Omental fat pad (tissue), 4 donors: ENCODE data around the gene KRT12. TPM values are rescaled to one million over a fixed set of nuclear protein-coding genes. Genes with fewer than 3 reads are reported as not detected.

Experiments used
- ATAC-seq: fragments of 150-250 bp; one replicate; pipeline ENCODE4 v1.9.1; 2016; ENCODE audit warnings: mild to moderate bottlenecking, moderate library complexity; ENCODE audit not compliant: low FRiP score
- DNase-seq: peaks from one replicate; pipeline ENCODE4 v3.0.0-alpha.2; 2019; ENCODE audit warnings: low spot score
- total RNA-seq, 4 donors: library from RNA; depleted of rRNA; stranded (reverse); fragments of >200 nt; gene quantifications; one replicate each; pipeline ENCODE4 v1.1.0, GENCODE V29; 2016
- TF ChIP-seq, protein P1 (sequence below), 3 donors: fragments of 450-650 bp; IDR thresholded peaks; one replicate each; pipeline ENCODE4 v1.5.1; 2016 to 2017; ENCODE audit warnings: antibody characterized with exemption in 3 of 3, mild to moderate bottlenecking in 3 of 3, moderate library complexity in 2 of 3

KRT12 gene
- total RNA-seq, 4 donors from 2014 or later, result not detected

DNA sequence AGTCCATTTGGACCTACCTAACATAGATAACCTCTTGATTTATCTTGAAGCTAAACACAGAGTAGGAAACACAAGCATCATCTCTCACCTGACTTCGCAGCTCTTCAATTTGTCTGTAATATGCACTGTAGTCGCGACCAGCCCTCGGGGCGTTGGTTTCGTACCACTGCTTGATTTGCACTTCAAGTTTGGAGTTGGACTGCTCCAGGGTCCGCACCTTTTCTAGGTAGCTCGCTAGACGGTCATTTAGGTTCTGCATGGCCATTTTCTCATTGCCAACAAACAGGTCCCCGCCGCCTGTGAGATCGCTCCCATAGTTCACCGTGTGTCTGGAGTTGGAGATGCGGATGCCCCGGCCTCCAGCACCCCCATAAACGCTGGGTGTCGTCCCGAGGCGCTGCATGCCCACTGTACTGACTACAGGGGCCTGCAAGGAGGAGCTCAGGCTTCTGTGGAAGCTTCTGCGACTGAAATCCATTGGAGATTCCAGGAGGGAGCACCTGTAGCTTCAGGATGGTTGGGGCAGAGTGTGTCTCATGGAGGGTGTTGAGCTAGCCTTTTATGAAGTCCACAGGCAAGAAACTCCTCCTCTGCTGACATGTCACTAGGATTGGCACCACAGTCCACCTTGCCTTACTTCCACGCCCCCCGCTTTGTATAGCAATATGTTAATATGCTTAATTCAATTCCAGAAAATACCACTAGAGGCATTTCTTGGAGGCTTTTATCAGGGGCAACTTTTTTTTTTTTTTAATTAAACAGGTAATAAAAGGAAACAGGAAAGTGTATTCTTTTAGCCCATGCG, 17.9 kb upstream of the KRT12 start, which contains the start of gene KRT20:
Gene KRT20, minus strand, starts transcription at position 535 of the 805 bp plus-strand sequence. Its CDS starts 57 bp downstream, at position 478.
- TF ChIP-seq, protein P1, sequence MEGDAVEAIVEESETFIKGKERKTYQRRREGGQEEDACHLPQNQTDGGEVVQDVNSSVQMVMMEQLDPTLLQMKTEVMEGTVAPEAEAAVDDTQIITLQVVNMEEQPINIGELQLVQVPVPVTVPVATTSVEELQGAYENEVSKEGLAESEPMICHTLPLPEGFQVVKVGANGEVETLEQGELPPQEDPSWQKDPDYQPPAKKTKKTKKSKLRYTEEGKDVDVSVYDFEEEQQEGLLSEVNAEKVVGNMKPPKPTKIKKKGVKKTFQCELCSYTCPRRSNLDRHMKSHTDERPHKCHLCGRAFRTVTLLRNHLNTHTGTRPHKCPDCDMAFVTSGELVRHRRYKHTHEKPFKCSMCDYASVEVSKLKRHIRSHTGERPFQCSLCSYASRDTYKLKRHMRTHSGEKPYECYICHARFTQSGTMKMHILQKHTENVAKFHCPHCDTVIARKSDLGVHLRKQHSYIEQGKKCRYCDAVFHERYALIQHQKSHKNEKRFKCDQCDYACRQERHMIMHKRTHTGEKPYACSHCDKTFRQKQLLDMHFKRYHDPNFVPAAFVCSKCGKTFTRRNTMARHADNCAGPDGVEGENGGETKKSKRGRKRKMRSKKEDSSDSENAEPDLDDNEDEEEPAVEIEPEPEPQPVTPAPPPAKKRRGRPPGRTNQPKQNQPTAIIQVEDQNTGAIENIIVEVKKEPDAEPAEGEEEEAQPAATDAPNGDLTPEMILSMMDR (IDR thresholded peaks at IDR 0.05), result no peak
- ATAC-seq (no peak), DNase-seq (no peak)

DNA sequence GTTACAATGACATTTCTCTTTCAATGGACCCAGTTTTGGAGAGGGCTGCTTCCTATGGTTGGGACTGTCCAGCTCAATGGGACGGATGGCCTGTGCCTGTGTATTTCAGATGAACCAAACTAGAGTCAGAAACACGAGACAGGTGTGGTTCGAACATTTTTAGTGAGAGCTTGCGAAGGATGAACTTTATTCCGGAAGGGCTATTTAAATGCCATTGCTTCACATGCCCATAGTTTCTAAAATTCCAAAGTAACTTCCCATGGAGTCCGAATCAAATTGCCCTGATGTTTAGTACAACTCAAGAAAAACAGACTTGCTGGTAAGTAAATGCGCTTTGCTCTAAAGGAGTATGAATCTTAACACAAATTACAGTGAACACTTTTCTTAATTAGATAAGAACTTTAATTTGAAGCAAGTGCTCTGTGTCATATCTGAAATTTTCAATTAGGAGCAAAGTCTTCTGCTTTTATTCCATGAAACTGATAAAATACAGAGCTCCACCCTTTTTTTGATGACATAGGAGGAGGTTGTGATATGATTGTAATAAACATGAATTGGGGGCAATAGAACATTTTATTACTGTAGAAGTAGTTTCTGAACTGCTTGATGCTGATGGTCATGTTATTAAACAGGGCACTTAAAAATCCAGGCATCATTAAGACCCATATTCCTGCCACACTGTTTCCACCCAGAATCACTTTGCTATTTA, 16.8 kb upstream of the KRT12 start:
- TF ChIP-seq, protein P1 (IDR thresholded peaks at IDR 0.05), result no peak

DNA sequence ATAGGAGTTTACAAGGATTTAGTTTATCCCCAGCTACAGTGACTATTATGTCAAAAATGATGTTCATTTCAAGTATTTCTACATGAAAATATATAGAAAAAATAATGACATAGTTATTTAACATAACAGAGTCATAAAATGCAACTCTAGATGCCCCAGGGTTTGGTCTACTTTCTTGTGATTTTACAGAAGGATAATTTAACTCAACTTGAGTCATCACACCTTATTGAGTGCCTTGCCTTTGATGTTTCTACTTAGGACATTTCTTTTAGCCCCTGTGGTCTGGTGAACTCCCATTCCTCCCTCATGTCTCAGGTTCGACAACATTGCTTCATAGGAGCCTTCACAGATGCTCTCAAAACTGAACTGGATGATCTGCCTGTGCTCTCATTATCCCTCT, 16.0 kb upstream of the KRT12 start:
- DNase-seq (no peak), ATAC-seq (no peak)
- TF ChIP-seq, protein P1 (IDR thresholded peaks at IDR 0.05), result no peak

More for the DNA sequence above, 16.8 kb upstream of the KRT12 start:
- DNase-seq, result no peak
- no peak for ATAC-seq

DNA sequence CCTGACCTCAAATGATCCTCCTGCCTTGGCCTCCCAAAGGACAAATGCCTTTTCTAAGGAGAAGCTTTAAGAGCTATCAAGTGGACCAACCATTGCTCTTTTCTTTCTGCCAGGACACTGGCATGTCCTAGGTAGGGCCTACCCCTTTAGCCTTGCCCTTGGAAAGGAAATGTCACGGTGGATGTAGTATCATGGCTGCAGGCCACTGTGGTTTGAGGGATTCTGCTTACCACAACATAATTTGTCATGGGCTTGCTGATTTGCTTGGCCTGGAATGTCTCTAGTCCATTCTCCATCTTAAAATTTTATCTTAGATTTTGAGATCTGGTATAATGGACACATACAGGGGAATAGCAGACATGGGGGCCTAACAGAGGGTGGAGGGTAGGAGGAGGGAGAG, 12.0 kb upstream of the KRT12 start:
- DNase-seq, result no peak
- ATAC-seq, result no peak
- TF ChIP-seq, protein P1 (IDR thresholded peaks at IDR 0.05), result no peak

DNA sequence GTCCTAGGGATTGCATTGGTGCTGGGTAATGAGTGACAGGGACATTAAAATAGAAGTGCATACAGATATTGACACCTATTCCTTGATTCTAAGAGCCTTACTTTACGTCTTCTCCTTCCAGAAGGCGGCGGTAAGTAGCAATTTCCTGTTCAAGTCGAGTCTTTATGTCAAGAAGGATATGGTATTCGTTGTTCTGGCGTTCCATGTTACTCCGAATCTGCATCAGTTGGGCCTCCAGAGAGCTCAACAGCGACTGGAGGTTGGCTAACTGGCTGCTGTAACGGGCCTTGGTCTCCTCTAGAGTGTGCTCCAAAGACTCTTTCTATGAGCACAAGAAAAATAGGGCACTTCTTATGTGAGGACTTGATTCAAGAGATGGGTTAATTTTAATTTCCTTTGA, 11.0 kb upstream of the KRT12 start:
- ATAC-seq (no peak), DNase-seq (no peak)
- TF ChIP-seq, protein P1 (IDR thresholded peaks at IDR 0.05), result no peak

DNA sequence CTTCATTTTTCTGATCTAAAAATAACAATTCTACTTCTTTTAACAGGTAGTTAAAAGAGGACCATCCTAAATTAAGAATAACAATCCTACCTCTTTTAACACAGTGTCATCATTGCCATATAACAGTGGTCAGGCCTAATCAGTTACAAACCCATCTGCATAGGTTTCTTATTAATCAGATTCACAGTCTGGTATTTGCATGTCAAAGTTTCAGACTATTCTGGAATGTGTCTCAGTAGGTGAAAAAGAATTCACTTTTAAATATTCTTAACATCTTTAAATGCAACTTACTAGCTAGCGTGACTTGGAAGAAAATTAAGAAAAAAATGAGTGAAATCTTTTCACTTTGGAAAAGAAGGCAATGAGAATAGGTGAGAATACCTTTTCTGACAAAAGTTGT, 6.8 kb upstream of the KRT12 start:
- no peak for DNase-seq
- no peak for ATAC-seq
- TF ChIP-seq, protein P1 (IDR thresholded peaks at IDR 0.05), result no peak
